Dermis microvascular lymphatic vessel endothelial cell (primary cell): ENCODE data around the gene AGO4. TPM values are rescaled to one million over a fixed set of nuclear protein-coding genes. Genes with fewer than 3 reads are reported as not detected.
A peak's percentile ranks its signal among the peaks of the same experiment; 100 is the strongest.
"Not testable (repeated sequence)": the region's sequence is repeated elsewhere in the genome, so short reads cannot be mapped to it uniquely, and the experiment has no call there.

Source experiments
- DNase-seq, 2 donors: peaks; one replicate each; pipeline versions ENCODE4 v3.0.0 to v3.0.0-alpha.2; 2010; ENCODE audit warnings: low read depth in 2 of 2
- total RNA-seq: library from RNA; depleted of rRNA; stranded (reverse); fragments of >200 nt; gene quantifications from 2 replicates; pipeline ENCODE4 v1.2.1, GENCODE V29; 2014

AGO4 gene
- total RNA-seq, 1 donor from 2014 or later = 28.0 TPM

DNA sequence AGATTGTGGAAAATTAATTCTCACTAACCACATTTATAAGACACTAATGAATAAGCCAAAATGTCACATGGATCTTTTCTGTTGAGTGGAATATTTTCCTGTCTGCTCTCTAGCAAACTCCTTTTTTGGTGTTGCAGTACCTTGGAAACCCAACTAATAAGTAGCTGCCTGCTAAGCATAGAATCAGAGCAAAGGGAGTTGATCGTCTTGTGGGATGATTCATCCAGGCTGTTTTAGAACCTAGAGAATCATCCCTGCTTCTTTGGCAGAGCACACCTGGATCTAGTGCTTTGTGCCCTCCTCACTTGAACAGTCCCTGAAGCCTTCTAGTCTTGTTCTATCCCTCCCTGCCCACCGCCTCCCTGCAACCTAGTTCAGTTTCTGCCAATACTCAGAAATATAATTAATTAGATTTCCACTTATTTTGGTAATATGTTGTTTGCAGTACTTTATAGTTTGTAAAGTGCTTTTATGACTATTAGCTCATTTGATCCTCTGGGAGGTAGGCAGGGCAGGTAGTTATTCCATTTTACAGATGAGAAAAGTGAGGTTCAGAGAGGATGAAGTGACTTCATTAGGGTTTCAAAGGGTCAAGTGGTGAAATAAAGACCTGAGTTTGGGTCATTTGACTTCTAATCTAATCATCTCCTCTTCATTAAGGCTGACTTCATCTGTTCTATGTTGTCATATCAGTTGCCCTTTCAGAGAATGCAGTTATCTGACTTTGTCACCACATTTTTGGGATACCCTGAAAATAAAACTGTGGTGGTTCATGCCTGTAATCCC lies 2.5 kb downstream of the AGO4 start:
- peak in 1 of 2 donors; percentile 3 for DNase-seq

DNA sequence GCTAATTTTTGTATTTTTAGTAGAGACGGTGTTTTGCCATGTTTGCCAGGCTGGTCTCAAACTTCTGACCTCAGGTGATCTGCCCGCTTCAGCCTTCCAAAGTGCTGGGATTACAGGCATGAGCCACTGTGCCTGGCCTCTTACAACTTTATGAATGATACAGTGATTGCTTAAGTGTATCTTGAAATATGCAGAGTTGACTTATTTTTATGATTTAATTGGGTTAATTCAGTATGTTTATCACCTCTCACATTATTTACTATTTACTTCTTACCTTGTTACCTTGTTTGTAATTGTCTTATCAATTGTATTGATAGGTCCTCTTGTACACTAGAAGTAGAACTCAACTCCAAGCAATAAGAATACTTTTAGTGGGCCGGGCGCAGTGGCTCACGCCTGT lies 4.9 kb downstream of the AGO4 start:
- DNase-seq = not testable (repeated sequence)

- no peak for DNase-seq
Measured at GRCh38 chr1:35825255-35825654, 17.4 kb downstream of the AGO4 start.

DNA sequence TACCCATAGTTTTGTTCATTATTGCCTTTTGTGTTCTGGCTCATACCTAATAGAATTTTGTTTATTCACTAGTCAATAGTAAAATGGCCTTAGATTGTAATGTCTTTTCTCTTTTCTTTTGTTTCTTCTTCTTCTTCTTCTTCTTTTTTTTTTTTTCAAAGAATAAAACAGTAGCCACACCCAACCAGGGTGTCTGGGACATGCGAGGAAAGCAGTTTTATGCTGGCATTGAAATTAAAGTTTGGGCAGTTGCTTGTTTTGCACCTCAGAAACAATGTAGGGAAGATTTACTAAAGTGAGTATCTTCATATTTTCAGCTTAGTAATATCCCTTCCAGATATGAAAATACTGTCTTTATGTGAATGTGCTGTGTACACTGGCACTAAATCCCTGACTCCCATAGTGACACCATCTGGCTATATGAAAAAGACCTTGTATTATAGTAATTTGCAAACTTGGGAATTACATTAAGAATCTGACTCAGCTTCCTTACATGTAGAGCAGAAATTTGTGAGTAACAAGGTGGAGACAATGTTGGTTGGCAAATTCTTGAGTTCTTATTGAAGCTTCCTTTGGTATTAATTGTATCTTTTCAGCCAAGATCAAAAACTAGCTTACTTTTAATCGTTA lies 24.6 kb downstream of the AGO4 start:
- DNase-seq = no peak

DNA sequence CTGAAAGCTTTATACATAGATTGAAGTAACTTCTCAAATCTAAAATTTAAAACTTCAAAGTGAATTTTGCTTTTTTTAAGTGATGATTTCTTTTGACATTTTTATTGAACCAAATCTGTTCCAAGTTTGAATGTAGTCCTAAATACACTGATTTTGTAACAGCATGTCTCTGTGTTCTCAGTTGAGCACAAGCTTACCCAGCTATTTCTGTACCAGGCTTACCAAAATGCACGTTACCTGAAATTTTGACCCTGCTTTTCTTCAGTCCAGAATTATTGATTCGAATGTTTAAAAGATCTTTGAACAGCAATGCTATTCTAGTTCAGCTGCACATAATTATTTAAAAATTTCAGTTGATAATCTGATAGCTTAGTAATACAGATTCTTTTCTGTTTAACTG lies 25.6 kb downstream of the AGO4 start:
- no peak for DNase-seq

DNA sequence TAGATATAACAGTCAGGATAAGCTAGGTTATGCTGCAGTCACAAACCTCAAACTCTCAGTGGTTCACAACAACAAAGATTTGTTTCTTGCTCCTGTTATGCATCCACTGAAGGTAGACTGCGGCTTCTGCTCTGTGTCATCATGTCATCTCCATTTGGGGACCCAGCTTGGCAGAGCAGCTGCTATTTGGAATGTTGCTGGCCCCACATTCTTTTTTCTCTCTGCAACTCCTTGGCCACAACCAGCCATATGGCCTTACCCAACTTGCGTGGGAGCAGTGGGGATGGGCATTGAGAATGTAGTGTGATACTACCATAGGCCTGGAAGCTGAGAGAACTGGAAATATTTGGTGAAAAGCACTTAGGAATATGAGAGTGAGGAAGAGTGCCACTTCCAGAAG lies 26.4 kb downstream of the AGO4 start:
- no peak for DNase-seq

DNA sequence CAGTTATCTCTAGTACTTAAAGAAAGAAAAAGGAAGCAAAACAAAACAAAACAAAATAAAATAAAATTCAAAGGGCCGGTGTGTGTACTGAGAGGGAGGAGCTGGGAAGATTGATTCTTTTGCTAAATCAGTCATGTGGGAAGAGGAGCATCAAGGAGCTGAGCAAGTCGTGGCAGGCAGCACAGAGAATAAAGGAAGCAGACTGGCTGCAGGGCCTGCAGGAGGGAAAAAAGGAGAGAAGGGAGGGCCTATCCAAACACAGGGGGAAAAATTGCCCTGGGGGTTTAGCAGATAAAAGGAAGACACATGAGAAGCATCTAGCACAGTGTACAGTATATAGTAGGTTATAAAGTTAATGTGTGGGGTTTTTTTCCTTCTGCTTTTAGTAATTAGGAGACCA lies 27.6 kb downstream of the AGO4 start:
- no peak for DNase-seq

DNA sequence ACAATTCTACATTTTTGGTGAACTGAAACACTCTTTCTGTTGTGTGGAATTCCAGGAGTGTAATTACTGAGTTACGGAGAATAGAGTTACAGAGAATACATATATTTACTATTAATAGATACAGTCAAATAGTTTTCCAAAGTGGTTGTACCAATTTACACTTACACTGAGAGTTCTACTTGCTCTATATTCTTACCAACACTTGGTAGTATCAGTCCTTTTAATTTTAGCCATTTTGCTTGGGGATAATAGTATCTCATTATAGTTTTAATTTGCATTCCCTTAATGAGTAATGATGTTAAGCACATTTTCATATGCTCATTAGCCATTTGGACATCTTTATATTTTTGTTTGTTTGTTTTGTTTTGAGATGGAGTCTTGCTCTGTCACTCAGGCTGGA lies 28.9 kb downstream of the AGO4 start:
- DNase-seq = no peak

- DNase-seq = no peak
Measured at GRCh38 chr1:35838693-35839245, 31.0 kb downstream of the AGO4 start.

DNA sequence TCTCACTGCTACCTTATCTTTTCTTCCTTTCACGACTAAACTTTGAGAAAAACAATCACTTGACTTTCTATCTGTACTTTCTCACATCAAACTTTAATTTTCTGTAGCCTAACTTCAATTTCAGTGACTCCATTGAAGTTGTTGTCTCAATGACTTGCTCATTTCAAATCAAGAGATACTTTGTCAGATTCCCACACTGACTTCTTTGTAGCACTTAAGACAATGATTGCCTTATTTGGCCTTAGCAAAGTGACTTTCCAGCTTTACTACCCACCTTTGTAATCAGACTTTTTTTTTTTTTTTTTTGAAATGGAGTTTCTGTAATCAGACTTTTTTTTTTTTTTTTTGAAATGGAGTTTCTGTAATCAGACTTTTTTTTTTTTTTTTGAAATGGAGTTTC lies 37.0 kb downstream of the AGO4 start:
- no peak for DNase-seq

DNA sequence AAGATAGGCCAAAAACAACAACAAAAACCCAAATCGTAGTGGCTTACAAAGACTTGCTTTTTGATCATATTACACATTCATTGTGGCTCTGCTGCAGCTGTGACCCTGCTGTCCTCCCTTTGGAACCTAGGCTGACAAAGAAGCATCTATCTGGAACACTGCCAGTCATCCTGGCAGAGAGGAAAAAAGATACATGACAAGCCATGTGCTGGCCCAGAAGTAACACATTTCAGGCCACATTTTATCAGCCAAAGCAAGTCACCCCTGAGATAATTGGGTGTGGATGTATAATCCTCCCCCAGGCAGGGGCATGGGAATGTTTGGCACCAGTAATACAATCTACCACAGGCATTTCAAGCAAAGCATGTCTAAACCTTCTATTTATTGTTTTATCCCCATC lies 38.0 kb downstream of the AGO4 start:
- DNase-seq = no peak

DNA sequence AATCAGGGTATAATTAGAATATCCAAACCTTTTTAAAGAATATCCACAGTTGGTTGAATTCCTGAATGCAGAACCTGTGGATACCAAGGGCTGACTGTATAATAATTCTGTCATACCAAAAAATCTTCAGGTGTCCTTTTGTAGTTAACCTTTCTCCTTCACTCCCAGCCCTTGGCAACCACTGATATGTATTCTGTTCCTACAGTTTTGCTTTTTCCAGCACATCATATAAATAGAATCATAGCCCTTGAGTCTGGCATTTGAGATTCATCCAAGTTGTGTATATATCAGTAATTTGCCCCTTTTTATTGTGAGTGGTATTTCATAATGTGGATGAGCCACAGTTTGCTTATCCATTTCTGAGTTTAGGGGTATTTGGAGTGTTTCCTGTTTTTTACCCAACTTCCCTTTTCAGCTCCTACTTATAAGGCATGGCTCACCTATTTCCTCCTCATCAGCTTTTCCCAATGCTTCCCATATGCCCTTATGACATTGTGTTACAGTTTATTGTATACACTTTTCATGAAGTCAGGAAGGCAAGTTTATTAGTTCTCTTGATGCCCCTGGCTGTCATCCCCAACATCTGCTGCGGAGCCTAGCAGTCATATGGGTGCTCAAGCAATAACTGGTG lies 40.2 kb downstream of the AGO4 start:
- peak in 1 of 2 donors; percentile 6 for DNase-seq

DNA sequence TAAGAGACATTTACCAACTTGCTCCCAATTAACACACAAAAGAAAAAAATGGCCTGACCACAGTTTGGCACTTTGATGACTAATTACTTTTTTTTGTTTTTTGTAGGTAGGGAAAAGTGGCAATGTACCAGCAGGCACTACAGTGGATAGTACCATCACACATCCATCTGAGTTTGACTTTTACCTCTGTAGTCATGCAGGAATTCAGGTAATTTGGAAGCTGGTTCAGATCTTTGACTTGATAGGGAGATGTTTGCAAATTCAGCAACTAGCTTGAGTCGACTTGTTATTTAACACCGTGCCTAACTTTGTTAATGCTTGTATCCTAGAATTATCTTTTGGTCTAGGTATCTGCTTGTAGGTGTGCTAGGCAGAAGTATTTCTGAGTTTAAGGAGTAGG lies 42.2 kb downstream of the AGO4 start:
- DNase-seq = no peak

DNA sequence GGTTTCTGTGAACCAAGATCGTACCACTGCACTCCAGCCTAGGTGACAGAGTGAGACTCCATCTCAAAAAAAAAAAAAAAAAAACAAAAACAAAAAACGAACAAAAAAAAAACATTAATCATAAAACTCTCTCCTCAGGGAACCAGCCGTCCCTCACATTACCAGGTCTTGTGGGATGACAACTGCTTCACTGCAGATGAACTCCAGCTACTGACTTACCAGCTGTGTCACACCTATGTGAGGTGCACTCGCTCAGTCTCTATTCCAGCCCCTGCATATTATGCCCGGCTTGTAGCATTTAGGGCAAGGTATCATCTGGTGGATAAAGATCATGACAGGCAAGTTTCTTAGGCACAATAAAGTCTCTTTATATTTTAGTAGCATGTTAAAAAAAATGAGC lies 42.9 kb downstream of the AGO4 start:
- no peak for DNase-seq

- no peak for DNase-seq
Measured at GRCh38 chr1:35851132-35851869, 43.5 kb downstream of the AGO4 start.

DNA sequence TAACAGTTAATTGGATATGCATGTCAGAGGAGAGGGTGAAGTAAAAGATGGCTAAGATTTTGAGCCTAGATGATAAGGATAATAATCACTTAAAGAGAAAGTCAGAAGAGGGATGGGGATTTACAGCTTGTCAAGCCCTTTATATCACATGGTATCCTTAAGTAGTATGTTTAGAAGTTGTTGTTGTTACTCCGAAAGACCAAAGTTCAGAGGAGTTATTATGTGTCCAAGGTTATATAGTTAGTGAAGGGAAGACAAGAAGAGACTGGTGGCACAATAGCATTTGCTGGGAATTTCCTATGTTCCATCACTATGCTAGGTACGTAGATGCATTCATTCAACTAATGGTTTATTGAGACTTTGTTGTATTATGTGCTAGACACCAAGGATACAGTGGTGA lies 44.4 kb downstream of the AGO4 start:
- DNase-seq = no peak

DNA sequence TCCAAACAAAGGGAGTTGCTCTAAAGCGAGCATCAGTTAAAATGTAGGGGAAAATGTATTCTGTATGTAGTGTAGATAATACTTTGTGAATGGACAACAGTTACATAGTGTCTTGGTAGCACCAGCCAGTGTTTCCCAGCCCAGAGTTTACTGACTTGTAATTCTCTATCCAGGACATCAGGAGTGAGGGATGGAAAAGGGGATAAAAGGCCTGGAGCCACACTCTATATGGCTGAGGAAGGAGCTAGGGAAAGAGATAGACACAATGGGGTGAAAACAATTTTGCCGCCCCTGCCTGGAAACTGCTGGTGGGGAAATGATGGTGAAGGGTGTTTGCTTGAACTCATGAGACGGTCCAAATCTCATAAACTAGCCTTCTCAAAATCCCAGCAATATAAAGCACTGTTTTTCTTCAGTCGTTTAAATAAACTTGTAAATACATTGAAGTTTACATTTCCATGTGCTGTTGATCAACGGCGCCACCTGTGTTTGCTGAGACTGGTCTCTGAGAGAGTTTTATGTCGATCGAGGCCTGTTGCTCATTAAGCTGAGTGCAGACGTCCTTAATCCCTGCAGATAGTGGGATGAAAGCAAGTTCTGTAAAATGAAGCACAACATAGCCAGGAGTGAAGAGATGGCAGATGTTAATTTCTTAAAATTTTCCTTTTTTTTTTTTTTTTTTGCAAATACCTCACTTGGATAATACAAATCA lies 47.3 kb downstream of the AGO4 start:
- DNase-seq = no peak

GRCh38 chr1:35856964-35857363 lies 49.1 kb downstream of the AGO4 start:
- DNase-seq = no peak

DNA sequence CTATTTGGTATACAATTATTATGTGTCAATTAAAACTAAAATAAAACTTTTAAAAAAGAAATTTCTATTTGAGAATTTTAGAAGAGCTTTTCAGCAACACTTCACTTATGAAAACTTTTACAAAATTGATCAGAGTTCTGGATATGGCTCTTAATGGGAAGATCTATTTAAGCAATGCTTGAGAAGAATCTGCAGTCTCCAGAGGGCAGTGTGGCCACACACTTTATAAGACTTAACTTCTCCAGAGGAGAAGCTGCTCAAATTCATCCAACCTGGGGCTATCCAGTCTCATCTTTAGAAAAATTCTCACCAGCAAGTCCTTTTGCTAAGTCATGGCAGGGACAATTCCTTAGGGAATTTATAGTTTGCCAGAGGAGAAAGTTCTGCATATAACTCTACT lies 50.0 kb downstream of the AGO4 start:
- DNase-seq = peak in 1 of 2 donors; percentile 29

- no peak for DNase-seq
Measured at GRCh38 chr1:35860696-35861095, 52.9 kb downstream of the AGO4 start.

- DNase-seq = no peak
Measured at GRCh38 chr1:35863136-35863535, 55.3 kb downstream of the AGO4 start.
